NOMO-1 treated with DMSO at 0.1 percent for 48 hours (cell line): ENCODE measurements around the gene SHROOM2.
A peak's percentile ranks its signal among the peaks of the same experiment; 100 is the strongest.

Source experiments
- DNase-seq: peaks from one replicate; lab custom pipeline; 2025; ENCODE audit not compliant: unreplicated experiment; lab: John Stamatoyannopoulos, UW

Gene SHROOM2

GRCh38 chrX:9937761-9938160 is 151.5 kb downstream of the SHROOM2 start:
- DNase-seq: no peak

GRCh38 chrX:9938516-9938915 is 152.3 kb downstream of the SHROOM2 start:
- DNase-seq: no peak

DNA sequence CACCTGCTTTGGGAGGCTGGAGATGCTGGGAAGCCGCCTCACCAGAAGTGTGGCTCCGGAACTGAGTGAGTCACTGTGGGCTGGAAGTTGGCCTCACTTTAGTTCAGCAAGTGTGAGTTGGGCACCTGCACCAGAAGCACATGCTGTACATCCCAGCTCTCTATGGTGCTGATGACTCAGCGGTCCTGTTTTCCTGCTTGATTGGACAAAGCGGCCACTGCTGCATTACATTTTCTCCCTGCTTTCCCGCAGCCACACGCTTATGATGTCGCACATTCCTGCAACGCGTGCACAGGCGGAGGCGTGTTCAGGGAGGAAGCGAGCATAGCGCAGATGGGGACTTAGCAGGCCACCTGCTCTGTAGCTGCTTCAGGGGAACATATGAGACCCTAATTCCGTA is 154.2 kb downstream of the SHROOM2 start:
- no peak for DNase-seq

- DNase-seq: no peak
Observed at GRCh38 chrX:9942086-9942485, 155.9 kb downstream of the SHROOM2 start.

GRCh38 chrX:9943420-9943819 is 157.2 kb downstream of the SHROOM2 start:
- no peak for DNase-seq

DNA sequence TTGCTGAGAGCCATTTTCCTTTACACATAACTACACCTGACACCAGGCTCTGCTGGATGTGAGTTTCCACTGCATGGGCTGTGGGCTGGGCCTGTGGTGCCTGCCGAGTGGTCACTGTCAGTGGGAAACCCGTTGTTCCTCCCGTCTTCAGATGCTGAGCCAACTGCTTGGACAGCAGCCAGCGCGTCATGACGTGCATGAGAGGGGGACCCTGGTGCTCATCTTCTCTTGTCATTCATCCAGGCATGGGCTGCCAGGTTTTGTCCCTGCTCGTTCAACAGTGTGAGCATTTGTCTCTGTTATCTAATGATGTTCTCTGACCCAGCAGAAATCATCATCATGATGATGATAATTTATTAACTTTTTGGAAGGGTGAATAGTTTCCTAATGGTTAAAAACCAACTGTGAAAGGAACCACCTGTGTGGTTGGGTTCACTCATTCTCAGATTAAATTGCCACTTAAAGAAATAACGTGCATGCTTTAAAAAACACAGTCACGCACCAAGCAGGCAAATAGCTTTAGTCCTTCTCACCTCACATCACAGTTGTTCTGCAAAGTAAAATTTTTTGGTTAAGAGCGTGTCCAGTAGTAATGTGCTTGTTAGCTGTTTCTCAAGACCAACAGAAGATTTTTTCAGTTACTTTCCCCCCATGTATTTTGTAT is 161.0 kb downstream of the SHROOM2 start:
- no peak for DNase-seq

DNA sequence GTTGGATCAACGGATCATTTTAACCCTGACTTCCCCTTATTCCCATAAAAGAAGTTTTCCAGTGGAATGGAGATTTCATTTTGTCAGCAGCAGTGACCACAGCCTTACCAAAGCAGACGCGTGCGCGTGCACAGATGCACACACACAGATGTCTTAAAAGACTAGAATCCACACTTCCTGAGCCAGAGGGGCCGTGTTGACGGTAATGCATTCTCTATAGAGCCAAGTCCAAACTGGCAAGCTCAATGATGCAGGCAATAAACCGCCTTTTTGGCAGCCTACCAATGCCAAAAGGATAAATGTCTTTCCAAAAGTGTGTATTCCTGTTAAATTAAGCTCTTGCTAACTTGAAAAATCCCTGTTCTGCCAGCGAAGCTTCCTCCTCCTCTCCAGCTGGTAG is 162.2 kb downstream of the SHROOM2 start:
- DNase-seq: no peak

DNA sequence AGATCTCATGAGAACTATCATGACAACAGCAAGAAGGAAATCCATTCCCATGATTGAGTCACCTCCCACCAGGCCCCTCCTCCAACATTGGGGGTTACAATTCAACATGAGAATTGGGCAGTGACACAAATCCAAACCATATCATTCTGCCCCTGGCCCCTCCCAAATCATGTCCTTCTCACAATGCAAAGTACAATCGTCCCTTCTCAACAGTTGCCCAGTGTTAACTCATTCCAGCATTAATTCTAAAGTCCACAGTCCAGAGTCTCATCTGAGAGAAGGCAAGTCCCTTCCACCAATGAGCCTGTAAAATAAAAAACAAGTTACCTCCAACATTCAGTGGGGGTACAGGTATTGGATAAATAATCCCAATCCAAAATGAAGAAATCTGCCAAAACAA is 166.1 kb downstream of the SHROOM2 start:
- DNase-seq: no peak

DNA sequence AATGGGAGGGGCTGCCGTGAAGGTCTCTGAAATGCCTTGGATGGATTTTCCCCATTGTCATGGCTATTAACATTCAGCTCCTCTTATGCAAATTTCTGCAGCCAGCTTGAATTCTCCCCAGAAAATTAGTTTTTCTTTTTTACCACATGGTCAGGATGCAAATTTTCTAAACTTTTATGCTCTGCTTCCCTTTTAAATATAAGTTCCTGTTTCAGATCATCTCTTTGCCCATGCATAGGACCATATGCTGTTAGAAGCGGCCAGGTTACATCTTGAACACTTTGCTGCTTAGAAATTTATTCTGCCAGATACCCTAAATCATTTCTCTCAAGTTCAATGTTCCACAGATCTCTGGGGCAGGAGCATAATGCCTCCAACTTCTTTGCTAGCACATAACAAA is 167.2 kb downstream of the SHROOM2 start:
- DNase-seq: peak; percentile 1

- DNase-seq: no peak
Observed at GRCh38 chrX:9955506-9955905, 169.3 kb downstream of the SHROOM2 start.

GRCh38 chrX:9957743-9958142 is 171.5 kb downstream of the SHROOM2 start:
- peak; percentile 43 for DNase-seq

DNA sequence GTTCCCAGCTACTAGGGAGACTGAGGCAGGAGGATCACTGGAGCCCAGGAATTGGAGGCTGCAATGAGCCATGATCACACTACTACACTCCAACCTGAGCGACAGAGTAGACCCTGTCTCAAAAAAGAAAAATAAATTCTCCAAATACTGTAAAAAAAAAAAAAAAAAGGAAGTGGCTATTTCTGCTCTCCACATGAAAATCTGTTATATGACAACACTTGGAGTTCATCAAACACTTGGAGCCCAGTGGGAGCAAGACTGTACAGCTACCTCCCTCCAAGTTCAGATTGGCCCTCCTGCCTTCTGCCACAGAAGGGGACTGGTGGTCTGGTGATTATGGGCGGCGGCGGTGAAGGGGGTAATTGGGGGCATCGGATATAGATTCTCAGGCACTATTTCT is 172.0 kb downstream of the SHROOM2 start:
- peak; percentile 23 for DNase-seq

DNA sequence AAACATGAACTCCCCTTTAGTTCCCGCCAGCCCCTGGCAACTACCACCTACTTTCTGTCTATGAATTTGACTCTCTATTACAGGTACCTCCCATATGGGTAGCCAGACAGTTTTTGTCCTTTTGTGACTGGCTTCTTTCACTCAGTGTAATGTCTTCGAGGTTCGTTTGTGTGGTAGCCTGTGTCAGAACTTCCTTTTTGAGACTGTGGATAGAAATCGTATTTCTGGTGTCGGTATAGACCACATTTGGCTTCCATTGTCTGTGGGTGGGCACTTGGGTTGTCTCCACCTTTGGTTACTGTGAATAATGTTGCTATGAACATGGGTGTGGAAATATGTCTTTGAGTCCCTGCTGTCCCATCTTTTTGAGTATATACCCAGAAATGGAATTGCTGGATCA is 175.5 kb downstream of the SHROOM2 start:
- DNase-seq: no peak

DNA sequence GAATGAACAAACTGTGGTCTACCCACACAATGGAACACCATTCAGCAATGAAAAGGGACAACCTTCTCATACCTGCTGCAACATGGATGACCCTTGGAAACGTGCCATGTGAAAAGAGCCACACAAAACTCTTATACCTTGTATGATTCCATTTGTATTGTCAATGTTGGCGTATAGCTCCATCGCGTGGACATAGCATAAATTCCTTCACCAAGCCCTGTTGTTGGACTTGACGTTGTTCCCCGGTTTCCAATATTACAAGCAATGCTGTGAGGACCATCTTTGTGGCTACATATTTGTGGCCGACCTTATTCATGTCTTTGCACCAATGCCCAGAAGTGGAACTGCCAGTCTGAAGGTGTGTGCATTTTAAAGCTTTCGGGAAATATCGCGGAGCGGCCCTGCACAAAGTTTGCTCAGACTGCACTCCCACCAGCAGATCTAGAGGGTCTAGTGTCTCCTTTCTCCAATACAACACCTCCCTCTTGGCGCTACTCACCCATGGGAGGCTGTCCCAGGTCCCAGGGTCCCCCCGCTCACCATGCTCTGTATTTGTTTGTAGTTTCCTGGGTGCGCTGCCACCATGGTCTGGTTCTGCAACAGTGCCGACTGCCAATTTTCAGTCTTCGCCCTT is 180.7 kb downstream of the SHROOM2 start, which contains the start of gene CLDN34:
Gene CLDN34, plus strand, starts transcription at position 584 of the 634 bp plus-strand sequence. Its CDS starts 0 bp downstream, at position 584.
- no peak for DNase-seq

DNA sequence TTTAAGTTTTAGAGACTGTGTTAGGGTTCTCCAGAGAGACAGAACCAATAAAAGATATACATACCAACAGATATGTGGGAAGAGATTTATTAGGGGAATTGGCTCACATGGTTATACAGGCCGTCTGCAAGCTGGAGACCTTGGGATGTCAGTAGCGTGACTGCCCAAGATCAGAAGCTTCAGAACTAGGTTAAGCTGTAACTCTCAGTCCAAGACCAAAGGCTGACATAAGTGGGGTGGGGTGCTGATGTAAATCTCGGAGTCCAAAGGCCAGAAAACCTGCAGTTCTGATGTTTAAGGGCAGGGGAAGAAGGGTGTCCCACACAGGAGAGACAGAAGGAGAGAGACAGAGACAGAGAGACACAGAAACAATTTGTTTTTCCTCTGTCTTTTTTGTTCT is 191.4 kb downstream of the SHROOM2 start:
- DNase-seq: no peak

- DNase-seq: no peak
Observed at GRCh38 chrX:9980401-9980800, 194.2 kb downstream of the SHROOM2 start.

DNA sequence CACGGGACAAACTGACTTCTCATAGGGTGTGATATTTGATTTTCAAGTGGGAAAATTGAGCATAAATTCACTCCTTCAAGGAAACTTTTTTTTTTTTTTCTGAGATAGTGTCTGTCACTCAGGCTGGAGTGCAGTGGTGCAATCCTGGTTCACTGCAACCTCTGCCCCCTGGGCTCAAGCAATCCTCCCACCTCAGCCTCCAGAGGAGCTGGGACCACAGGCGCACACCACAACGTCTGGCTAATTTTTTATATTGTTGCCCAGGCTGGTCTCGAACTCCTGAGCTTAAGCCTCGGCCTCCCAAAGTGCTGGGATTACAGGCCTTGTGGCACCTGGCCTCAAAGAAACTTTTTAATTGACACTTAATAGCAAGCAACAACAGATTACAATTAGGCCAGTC is 194.7 kb downstream of the SHROOM2 start:
- DNase-seq: no peak

DNA sequence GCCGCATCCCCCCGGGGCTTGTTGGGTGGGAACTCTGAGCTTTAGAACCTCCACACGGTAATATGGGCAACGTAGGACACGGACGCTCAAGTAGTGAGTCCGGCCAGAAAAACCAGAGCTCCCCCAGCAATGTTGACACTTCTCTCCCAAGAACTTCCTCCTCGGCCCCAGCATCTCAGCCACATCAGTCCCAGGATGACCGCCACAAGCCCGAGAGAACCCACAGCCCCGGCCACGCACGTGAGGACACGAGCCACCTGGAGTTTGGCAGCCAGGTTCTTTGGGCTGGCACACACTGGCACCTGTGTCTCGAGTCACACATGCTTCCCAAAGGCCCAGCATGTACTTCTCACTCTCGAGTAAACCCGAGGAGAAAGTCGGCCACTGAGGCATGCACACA is 197.2 kb downstream of the SHROOM2 start:
- no peak for DNase-seq

DNA sequence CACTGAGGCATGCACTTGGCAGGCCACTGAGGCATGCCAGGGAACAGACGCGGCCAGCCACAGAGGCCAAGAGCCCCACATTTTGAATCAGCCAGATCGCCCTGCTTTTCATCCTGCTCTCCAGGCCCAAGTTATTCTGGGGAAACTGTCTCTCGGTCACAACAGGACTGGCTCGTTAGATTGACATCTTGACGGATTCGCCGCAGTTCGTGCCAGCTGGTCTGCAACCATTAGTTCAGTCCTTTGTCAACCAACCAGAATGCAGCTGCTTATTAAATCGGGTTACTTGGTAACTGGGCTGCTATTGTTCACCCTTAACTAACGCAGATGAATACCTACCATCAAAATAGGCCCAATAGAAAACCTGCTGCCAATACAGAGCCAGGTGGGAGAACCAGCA is 197.6 kb downstream of the SHROOM2 start:
- no peak for DNase-seq

GRCh38 chrX:9988762-9989161 is 202.5 kb downstream of the SHROOM2 start:
- no peak for DNase-seq

GRCh38 chrX:9992061-9992460 is 205.8 kb downstream of the SHROOM2 start:
- DNase-seq: no peak

DNA sequence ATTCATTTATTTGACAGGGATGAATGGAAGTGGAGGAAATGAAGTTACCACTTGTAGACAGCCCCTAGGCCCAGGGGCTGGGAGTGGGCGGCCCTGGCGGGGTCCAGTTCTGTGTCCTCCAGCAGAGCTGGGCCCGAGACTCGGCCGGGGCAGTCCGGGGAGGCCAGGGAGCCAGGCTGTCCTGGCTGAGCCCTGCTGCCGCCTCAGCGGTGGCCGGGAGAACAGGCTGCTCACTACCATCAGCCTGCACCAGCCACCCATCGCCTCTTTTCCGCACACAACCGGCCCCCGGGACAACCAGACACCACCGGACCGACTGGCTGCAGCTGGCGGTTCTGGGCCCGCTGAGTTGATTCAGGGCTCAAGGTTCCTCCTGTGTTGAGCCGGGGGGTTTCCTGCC is 206.5 kb downstream of the SHROOM2 start:
- no peak for DNase-seq

DNA sequence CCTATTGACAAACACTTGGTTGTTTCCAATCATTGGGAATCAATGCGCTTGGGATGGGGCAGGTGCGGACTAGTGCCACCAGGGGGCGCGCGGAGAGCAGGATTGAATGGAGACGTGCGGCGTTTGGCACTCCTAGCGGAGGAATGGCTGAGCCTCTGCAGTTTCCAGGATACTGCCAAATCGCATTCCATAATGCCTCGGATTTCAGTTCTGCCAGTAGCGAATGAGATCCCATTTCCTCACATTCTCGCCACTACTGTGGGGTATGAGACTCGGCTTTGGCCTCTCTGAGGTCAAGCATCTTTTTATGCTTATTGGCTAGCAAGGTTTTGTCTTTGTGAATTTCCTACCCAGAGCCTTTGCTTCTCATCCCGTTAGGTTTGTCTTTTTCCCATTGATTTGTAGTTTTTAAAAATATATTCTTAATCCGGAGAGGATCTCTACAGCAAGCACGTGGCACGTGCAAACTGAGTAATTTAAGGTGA is 209.7 kb downstream of the SHROOM2 start:
- DNase-seq: peak; percentile 22
